IMR-90 (cell line): Measurements from ENCODE around the gene TMEM135.

Source experiments
- POLR2A ChIP-seq: IDR thresholded peaks from 2 replicates; pipeline ENCODE4 v1.6.1; 2012; ENCODE audit warnings: mild to moderate bottlenecking, low read depth, low read length
- RAD21 ChIP-seq: IDR thresholded peaks from 2 replicates; pipeline ENCODE4 v1.6.1; 2012; ENCODE audit warnings: low read length, improper control_type of control experiment

- no peak for TF ChIP-seq RAD21
- no peak for TF ChIP-seq POLR2A
Observed at GRCh38 chr11:87019613-87020271, 18.0 kb upstream of the TMEM135 start.
